HG03060 (cell line): Measurements from ENCODE around the gene PRKACA.

Experiments used
- ATAC-seq: cut with Tn5 transposase; IDR thresholded peaks from one replicate; pipeline ENCODE4 v1.9.1; 2021; ENCODE audit warnings: low read depth, moderate number of reproducible peaks; ENCODE audit not compliant: unreplicated experiment

Gene PRKACA

GRCh38 chr19:14097532-14098151 is 19.9 kb downstream of the PRKACA start:
- no peak for ATAC-seq

- no peak for ATAC-seq
Observed at GRCh38 chr19:14096272-14096992, 21.1 kb downstream of the PRKACA start.

- ATAC-seq = no peak
Observed at GRCh38 chr19:14094854-14095253, 22.7 kb downstream of the PRKACA start.

GRCh38 chr19:14093117-14093823 is 24.3 kb downstream of the PRKACA start:
- ATAC-seq = no peak

- ATAC-seq = no peak
Observed at GRCh38 chr19:14091813-14092462, 25.6 kb downstream of the PRKACA start.

GRCh38 chr19:14091081-14091812 is 26.3 kb downstream of the PRKACA start:
- no peak for ATAC-seq

- no peak for ATAC-seq
Observed at GRCh38 chr19:14090509-14091080, 27.0 kb downstream of the PRKACA start, which contains the start of gene SAMD1. SAMD1 (minus strand) TSS chr19:14090751.

GRCh38 chr19:14089662-14090508 is 27.7 kb downstream of the PRKACA start:
- ATAC-seq = no peak

- ATAC-seq = no peak
Observed at GRCh38 chr19:14089412-14089661, 28.2 kb downstream of the PRKACA start.

GRCh38 chr19:14088634-14089411 is 28.7 kb downstream of the PRKACA start:
- ATAC-seq = no peak

GRCh38 chr19:14086098-14086497 is 31.5 kb downstream of the PRKACA start:
- ATAC-seq = no peak

- no peak for ATAC-seq
Observed at GRCh38 chr19:14085309-14085995, 32.1 kb downstream of the PRKACA start, which contains the start of gene C19orf67. C19orf67 (minus strand) TSS chr19:14085783; CDS start chr19:14085627, 156 bp downstream.

- ATAC-seq = no peak
Observed at GRCh38 chr19:14082675-14082960, 34.9 kb downstream of the PRKACA start.

GRCh38 chr19:14081797-14082674 is 35.5 kb downstream of the PRKACA start:
- peak; percentile 4 for ATAC-seq

GRCh38 chr19:14080887-14081796 is 36.4 kb downstream of the PRKACA start:
- peak; percentile 90 for ATAC-seq

- ATAC-seq = no peak
Observed at GRCh38 chr19:14078411-14078810, 39.2 kb downstream of the PRKACA start.
